Stimulated activated CD4-positive, alpha-beta T cell treated with anti-CD3 and anti-CD28 coated beads, Interleukin-12 subunit alpha, Interleukin-12 subunit beta, amount 100 ng/mL, for 24 hours (primary cell): ENCODE results near the gene ING5.

Experiments used
- DNase-seq, 2 experiments: peaks; one replicate each; pipeline ENCODE4 v3.0.0-alpha.2; 2020; ENCODE audit warnings: low read depth in 2 of 2

ING5 gene

GRCh38 chr2:241672243-241673188 is 29.3 kb upstream of the ING5 start:
- DNase-seq: no peak

GRCh38 chr2:241673189-241673663 is 28.6 kb upstream of the ING5 start:
- no peak for DNase-seq

GRCh38 chr2:241673797-241674725 is 27.8 kb upstream of the ING5 start:
- DNase-seq: no peak

GRCh38 chr2:241675885-241676284 is 26.0 kb upstream of the ING5 start:
- no peak for DNase-seq

GRCh38 chr2:241676665-241677064 is 25.2 kb upstream of the ING5 start:
- DNase-seq: no peak

- no peak for DNase-seq
Observed at GRCh38 chr2:241677392-241677791, 24.4 kb upstream of the ING5 start.

GRCh38 chr2:241678307-241678706 is 23.5 kb upstream of the ING5 start:
- DNase-seq: no peak

- DNase-seq: no peak
Observed at GRCh38 chr2:241678784-241679540, 22.9 kb upstream of the ING5 start.

- DNase-seq: no peak
Observed at GRCh38 chr2:241680044-241680443, 21.8 kb upstream of the ING5 start.

- no peak for DNase-seq
Observed at GRCh38 chr2:241680827-241681599, 20.8 kb upstream of the ING5 start.

GRCh38 chr2:241686324-241686649 is 15.6 kb upstream of the ING5 start:
- DNase-seq: no peak

- peak; percentile 89 to 91 for DNase-seq
Observed at GRCh38 chr2:241686650-241687425, 15.0 kb upstream of the ING5 start, which contains the start of gene DTYMK. TSS of gene DTYMK (minus strand) at chr2:241686815. CDS start at chr2:241686783, 32 bp downstream.

- no peak for DNase-seq
Observed at GRCh38 chr2:241689306-241689705, 12.5 kb upstream of the ING5 start.

- no peak for DNase-seq
Observed at GRCh38 chr2:241690202-241690717, 11.6 kb upstream of the ING5 start.

GRCh38 chr2:241692448-241692847 is 9.4 kb upstream of the ING5 start:
- DNase-seq: no peak

- DNase-seq: no peak
Observed at GRCh38 chr2:241695651-241696050, 6.2 kb upstream of the ING5 start.

GRCh38 chr2:241701149-241701398 is 765 bp upstream of the ING5 start:
- DNase-seq: no peak

- DNase-seq: peak; percentile 73 to 86
Observed at GRCh38 chr2:241702155-241703031, 554 bp downstream of the ING5 start.

- no peak for DNase-seq
Observed at GRCh38 chr2:241703032-241703604, 1.3 kb downstream of the ING5 start.
